ENCODE measurements around the gene KDM8.

DNA sequence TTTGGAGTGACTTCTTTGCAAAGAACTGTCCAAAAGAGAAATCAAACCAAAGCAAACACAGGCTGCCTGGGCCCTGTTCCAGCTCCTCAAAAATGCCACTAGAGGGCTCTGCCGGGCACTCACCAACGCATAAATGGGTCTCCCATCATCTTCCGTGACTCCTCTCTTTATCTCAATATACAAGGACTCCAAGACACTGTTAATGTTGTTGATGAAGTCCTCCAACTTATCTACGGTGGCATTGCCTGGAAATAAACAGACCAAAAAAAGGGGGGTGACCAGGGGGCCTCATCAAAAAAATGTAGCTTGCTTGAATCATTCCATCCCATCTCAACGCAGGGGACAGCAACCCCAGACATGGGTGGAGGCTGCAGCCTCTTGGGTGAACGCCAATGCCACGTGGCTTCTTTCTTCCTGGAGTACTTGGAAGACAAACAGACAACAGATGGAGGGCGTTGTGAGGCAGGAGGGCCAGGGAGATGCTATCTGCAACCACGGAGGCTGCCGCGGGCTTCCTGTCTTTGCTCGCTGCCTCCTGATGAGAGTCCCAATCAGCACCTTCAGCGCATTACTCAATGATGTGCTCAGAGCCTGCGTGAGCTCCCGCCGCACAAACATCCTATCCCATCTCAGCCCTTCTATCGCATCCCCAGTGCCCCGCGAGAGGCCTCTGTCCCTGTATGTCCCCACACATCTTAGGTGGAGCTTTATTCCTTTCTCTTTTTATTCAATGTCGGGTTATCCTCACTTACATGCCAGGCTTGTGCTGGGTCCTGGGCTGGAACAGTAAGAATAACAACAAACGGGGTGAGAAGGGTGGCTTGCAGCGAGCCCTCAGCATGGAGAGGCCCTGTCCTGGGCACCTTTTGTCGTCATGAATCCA, 32.0 kb downstream of the KDM8 start:
- TF ChIP-seq, protein P1, sequence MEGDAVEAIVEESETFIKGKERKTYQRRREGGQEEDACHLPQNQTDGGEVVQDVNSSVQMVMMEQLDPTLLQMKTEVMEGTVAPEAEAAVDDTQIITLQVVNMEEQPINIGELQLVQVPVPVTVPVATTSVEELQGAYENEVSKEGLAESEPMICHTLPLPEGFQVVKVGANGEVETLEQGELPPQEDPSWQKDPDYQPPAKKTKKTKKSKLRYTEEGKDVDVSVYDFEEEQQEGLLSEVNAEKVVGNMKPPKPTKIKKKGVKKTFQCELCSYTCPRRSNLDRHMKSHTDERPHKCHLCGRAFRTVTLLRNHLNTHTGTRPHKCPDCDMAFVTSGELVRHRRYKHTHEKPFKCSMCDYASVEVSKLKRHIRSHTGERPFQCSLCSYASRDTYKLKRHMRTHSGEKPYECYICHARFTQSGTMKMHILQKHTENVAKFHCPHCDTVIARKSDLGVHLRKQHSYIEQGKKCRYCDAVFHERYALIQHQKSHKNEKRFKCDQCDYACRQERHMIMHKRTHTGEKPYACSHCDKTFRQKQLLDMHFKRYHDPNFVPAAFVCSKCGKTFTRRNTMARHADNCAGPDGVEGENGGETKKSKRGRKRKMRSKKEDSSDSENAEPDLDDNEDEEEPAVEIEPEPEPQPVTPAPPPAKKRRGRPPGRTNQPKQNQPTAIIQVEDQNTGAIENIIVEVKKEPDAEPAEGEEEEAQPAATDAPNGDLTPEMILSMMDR (IDR thresholded peaks at IDR 0.05) = peak; percentile 91
- no peak for TF ChIP-seq ZFX (IDR thresholded peaks at IDR 0.05; ENCODE audit: borderline replicate concordance)

Data from 22Rv1 (cell line).